ENCODE results near the gene MSI2. TPM values are rescaled to one million over a fixed set of nuclear protein-coding genes. Genes with fewer than 3 reads are reported as not detected.

The MSI2 gene
- total and polyA plus RNA-seq, 2 donors (not counting 3 experiments of a cell fraction or from before 2014, with no cell fraction given) = 20.9 to 59.3 TPM

DNA sequence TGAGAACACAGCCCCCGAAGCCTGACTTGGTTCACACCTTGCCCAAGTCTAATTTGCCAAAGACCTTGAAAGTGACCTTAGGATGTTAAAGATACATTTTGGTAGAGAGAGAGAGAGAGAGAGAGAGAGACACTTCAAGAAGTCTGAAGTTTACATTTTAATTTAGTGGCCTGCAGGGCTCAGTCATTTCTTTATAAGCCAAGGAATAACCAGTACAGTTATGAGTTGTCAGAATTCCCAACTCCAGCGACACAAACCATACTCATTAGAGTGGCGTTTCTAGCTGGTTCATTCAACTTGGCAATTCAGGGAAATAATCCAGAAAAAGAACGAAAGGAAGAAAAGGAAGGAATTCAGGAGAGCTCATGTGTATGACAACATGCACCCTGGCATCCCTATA, 284.7 kb downstream of the MSI2 start:
- dilution Hi-C loops (cut with MboI; ENCODE audit: extremely low pct_ligation_motif_present, low sequenced_read_pairs) = no loop called here
- no peak overlapping the region for H2AFZ ChIP-seq (ENCODE audit: low read depth, low read length)
- no peak overlapping the region for H3K27ac ChIP-seq (ENCODE audit: insufficient read depth, low read depth, low read length)
- intact Hi-C loops (cut with micrococcal nuclease) = no loop called here
- CTCF ChIA-PET = interaction anchor here (1.3 to 1.4 kb wide), 2 partner anchors 19 to 298 kb away, joined by 4 to 6 read pairs; no protein-coding TSS in a partner anchor
- FAIRE-seq = no peak
- H3K27me3 ChIP-seq (ENCODE audit: control insufficient read depth in 2 of 2, insufficient read depth in 2 of 2, low read length in 2 of 2) = no peaks in the 10 kb centered on the region
- DNase-seq (ENCODE audit: low read depth, low spot score) = no peak
- POLR2A ChIA-PET = no interaction called here
- no peaks in the 10 kb centered on the region for H3K9me1 ChIP-seq (replicated peaks; ENCODE audit: control insufficient read depth, extremely low read depth, insufficient read depth, low read length)
- no peak overlapping the region for H3K4me2 ChIP-seq (ENCODE audit: insufficient read depth, low read length)
- no peaks in the 10 kb centered on the region for H3K9me3 ChIP-seq (replicated peaks; ENCODE audit: control insufficient read depth, insufficient read depth, low read length)
- H3K9ac ChIP-seq (replicated peaks; ENCODE audit: extremely low read depth, insufficient read depth, low read length) = no peak overlapping the region
- H3K36me3 ChIP-seq (ENCODE audit: control insufficient read depth in 2 of 2, extremely low read depth in 1 of 2, insufficient read depth in 2 of 2, low read length in 2 of 2) = no peaks in the 10 kb centered on the region
- H4K20me1 ChIP-seq (replicated peaks; ENCODE audit: control insufficient read depth, extremely low read depth, insufficient read depth, low read length) = no peaks in the 10 kb centered on the region
- TF ChIP-seq FOS (IDR thresholded peaks at IDR 0.05; ENCODE audit: borderline replicate concordance, insufficient read depth, low read length) (no peak), POLR2A (IDR thresholded peaks at IDR 0.05; ENCODE audit: low read depth, low read length) (no peak)
- H3K4me3 ChIP-seq (replicated peaks in 1 of 3; ENCODE audit: insufficient read depth in 1 of 3, low read depth in 1 of 3, low read length in 3 of 3) = no peak overlapping the region
- no peaks in the 10 kb centered on the region for H3K79me2 ChIP-seq (ENCODE audit: control insufficient read depth, insufficient read depth, low read length)
- no TSS peak for BruUV-seq (replicated peaks)
- H3K4me1 ChIP-seq (ENCODE audit: control insufficient read depth, extremely low read depth, insufficient read depth, low read length) = peaks cover 6% of the 10 kb centered on the region

DNA sequence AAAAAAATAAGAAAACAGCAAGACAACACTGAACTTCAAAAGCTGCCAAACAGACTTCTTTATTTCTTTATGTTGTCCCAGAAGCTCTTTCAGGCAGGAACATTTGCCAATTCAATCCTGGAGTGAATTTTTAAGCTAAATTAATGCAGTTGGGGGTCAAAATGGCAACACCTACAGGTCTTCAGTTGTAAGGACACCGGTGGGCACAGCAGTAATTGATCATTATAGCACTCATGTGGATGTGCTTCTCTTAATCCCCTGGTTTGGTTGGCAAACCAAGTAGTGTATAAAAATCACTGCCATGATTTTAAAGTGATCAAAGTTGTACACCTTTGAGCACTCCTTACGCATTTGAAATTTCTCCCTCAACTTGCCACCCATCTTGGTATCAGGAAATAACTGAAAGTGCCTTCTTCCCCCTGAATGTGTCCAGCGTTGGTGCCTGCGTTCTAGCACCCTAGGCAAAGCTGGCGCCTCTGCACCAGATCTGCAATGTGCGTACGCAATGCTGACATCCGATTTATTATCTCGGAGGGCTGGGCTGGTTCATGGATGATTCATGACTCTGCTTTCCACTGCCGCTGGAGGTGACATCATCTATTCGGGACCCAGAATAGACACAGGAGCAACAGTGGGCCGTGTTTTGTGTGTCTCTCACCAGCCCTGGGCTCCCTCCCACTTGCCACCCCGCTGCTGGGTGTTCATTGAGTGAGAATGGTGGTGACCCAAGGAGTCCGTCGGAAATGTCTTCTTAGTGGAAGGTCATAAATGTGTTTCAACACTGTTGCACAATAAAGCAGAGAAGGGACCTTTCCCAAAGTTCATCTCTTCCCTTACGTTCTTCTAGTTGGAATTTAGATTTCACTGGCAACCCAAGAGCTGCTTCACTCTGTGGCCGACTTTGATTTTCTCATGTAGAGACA, 285.4 kb downstream of the MSI2 start:
- no TSS peak for BruUV-seq (replicated peaks)
- Histone ChIP-seq H3K9me1 (replicated peaks; ENCODE audit: control insufficient read depth, extremely low read depth, insufficient read depth, low read length) (no peaks in the 10 kb centered on the region), H2AFZ (ENCODE audit: low read depth, low read length) (no peak overlapping the region), H3K9me3 (replicated peaks; ENCODE audit: control insufficient read depth, insufficient read depth, low read length) (no peaks in the 10 kb centered on the region), H3K4me2 (ENCODE audit: insufficient read depth, low read length) (no peak overlapping the region), H3K9ac (replicated peaks; ENCODE audit: extremely low read depth, insufficient read depth, low read length) (no peak overlapping the region), H3K36me3 (ENCODE audit: control insufficient read depth in 2 of 2, extremely low read depth in 1 of 2, insufficient read depth in 2 of 2, low read length in 2 of 2) (no peaks in the 10 kb centered on the region), H3K4me3 (replicated peaks in 1 of 3; ENCODE audit: insufficient read depth in 1 of 3, low read depth in 1 of 3, low read length in 3 of 3) (no peak overlapping the region), H3K79me2 (ENCODE audit: control insufficient read depth, insufficient read depth, low read length) (no peaks in the 10 kb centered on the region), H3K27me3 (ENCODE audit: control insufficient read depth in 2 of 2, insufficient read depth in 2 of 2, low read length in 2 of 2) (no peaks in the 10 kb centered on the region), H4K20me1 (replicated peaks; ENCODE audit: control insufficient read depth, extremely low read depth, insufficient read depth, low read length) (no peaks in the 10 kb centered on the region), H3K4me1 (ENCODE audit: control insufficient read depth, extremely low read depth, insufficient read depth, low read length) (peaks cover 6% of the 10 kb centered on the region), H3K27ac (ENCODE audit: insufficient read depth, low read depth, low read length) (no peak overlapping the region)
- TF ChIP-seq, protein P1, sequence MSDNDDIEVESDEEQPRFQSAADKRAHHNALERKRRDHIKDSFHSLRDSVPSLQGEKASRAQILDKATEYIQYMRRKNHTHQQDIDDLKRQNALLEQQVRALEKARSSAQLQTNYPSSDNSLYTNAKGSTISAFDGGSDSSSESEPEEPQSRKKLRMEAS (IDR thresholded peaks at IDR 0.05; ENCODE audit: insufficient read depth, insufficient read length) = no peak
- TF ChIP-seq POLR2AphosphoS5 (IDR thresholded peaks at IDR 0.05; ENCODE audit: insufficient read depth, low read depth, low read length) = no peak
- no peak for TF ChIP-seq GATA2 (IDR thresholded peaks at IDR 0.05; ENCODE audit: insufficient read depth, insufficient read length, low read depth, low read length)
- TF ChIP-seq, protein P2, sequence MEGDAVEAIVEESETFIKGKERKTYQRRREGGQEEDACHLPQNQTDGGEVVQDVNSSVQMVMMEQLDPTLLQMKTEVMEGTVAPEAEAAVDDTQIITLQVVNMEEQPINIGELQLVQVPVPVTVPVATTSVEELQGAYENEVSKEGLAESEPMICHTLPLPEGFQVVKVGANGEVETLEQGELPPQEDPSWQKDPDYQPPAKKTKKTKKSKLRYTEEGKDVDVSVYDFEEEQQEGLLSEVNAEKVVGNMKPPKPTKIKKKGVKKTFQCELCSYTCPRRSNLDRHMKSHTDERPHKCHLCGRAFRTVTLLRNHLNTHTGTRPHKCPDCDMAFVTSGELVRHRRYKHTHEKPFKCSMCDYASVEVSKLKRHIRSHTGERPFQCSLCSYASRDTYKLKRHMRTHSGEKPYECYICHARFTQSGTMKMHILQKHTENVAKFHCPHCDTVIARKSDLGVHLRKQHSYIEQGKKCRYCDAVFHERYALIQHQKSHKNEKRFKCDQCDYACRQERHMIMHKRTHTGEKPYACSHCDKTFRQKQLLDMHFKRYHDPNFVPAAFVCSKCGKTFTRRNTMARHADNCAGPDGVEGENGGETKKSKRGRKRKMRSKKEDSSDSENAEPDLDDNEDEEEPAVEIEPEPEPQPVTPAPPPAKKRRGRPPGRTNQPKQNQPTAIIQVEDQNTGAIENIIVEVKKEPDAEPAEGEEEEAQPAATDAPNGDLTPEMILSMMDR (IDR thresholded peaks at IDR 0.05; ENCODE audit: extremely low read depth in 1 of 2, insufficient read depth in 1 of 2, low read depth in 1 of 2, low read length in 2 of 2) = no peak
- TF ChIP-seq POLR2A (IDR thresholded peaks at IDR 0.05; ENCODE audit: low read depth, low read length) = no peak
- no peak for TF ChIP-seq FOS (IDR thresholded peaks at IDR 0.05; ENCODE audit: borderline replicate concordance, insufficient read depth, low read length)
- TF ChIP-seq JUN (IDR thresholded peaks at IDR 0.05; ENCODE audit: borderline replicate concordance, insufficient read depth, insufficient read length, low read depth) = no peak
- no peak for TF ChIP-seq EZH2 (IDR thresholded peaks at IDR 0.05; ENCODE audit: borderline replicate concordance, low read depth, low read length, severe bottlenecking)
- TF ChIP-seq MYC (IDR thresholded peaks at IDR 0.05; ENCODE audit: low read depth, low read length) = no peak
- DNase-seq (ENCODE audit: low read depth, low spot score) (no peak), FAIRE-seq (no peak)
- CTCF ChIA-PET = interaction anchor here (0.9 to 1.5 kb wide), 4 partner anchors 20 to 299 kb away, joined by 3 to 6 read pairs (median 4); no protein-coding TSS in a partner anchor
- intact Hi-C loops (cut with micrococcal nuclease) (no loop called here), dilution Hi-C loops (cut with MboI; ENCODE audit: extremely low pct_ligation_motif_present, low sequenced_read_pairs) (no loop called here)
- POLR2A ChIA-PET = no interaction called here

Measured in endothelial cell of umbilical vein (primary cell).